Gastroesophageal sphincter (tissue), 2 donors: ENCODE measurements around the gene TOP2B.

Source experiments
- EP300 ChIP-seq: sonication (generic); formaldehyde crosslinking; IDR thresholded peaks from one replicate; pipeline ENCODE4 v1.6.1; 2017; ENCODE audit warnings: antibody characterized with exemption, mild to moderate bottlenecking
- POLR2A ChIP-seq, 2 donors: fragments of 450-650 bp; IDR thresholded peaks; one replicate each; pipeline ENCODE4 v1.6.1; 2017; ENCODE audit warnings: antibody characterized with exemption in 2 of 2, mild to moderate bottlenecking in 2 of 2, moderate library complexity in 1 of 2

DNA sequence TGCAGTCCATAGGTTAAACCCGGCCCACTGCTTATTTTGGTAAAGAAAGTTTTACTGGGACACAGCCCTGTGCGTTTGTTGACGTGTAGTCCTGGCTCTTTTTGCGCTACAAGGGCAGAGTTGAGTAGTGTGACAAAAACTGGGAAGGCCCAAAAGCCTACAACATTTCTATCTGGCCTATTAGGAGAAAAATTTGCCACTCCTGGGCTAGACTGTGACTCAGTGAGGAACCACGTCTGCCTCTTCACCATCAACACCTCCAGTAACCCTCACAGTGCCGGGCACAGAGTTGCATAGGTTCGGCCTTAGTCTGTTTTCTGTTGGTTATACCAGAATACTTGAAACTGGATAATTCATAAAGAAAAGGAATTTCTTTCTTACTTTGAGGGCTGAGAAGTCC lies 110.3 kb downstream of the TOP2B start:
- TF ChIP-seq EP300 (no peak), POLR2A (IDR thresholded peaks at IDR 0.05) (no peak)
